Superior temporal gyrus (tissue), 1 donor: ENCODE measurements around the gene DRD3.

ENCODE experiments used
- DNase-seq: peaks from one replicate; pipeline ENCODE4 v3.0.0-alpha.2; 2016; ENCODE audit errors: extremely low spot score

Gene DRD3

DNA sequence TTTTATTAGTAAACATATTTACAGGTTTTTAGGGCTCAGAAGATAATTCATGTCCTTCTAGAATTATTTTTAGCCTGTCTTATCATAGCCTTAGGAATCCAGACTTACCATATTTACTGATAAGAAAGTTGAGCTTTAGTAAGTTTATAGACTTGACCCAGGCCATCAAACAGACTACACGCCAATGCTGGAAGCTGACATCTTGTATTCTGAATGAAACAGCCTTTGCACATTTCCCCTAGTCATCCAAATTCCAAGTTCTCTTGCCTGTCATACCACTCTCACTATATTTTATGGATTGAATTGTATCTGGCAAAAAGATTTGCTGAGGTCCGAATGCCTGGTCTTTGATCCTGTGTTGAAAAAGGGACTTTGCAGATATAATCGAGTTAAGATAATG is 58.6 kb downstream of the DRD3 start:
- DNase-seq = no peak

GRCh38 chr3:114119776-114120175 is 59.1 kb downstream of the DRD3 start:
- DNase-seq = no peak

DNA sequence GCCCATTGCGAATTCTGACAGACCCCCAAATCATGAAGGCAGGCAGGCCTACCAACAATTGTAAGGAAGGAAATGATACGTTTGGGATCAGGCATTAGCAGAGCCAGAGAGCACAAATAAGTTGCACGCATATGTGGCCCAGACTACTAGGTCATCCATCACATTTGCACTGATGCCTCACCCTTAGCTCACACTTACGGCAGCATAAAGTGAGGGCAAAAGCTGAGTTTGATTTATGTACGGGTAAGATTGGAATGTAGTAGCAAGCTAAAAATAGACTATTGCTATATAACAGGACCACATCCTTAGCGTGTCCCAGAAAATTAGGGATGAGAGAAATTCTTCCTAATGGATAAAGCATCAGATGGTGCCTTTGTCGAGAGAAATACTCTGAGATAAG is 63.7 kb downstream of the DRD3 start:
- DNase-seq = no peak

- no peak for DNase-seq
Observed at GRCh38 chr3:114114719-114115118, 64.1 kb downstream of the DRD3 start.

DNA sequence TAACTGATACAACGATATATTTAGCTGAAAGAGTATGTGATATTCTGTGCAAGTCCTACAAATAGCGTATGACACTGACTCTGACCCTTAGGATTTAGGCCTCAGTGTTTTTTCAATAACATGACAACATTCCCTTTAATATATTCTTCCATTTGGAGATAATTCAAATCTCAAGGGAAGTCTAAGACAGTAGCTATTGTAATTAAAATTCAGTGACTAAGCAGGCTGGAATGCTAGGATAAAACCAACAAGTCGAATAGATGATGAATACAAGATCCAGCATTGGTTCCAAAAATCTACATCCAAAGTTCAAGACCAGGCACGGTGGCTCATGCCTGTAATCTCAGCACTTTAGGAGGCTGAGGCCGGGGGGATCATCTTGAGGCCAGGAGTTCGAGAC is 66.2 kb downstream of the DRD3 start:
- no peak for DNase-seq

DNA sequence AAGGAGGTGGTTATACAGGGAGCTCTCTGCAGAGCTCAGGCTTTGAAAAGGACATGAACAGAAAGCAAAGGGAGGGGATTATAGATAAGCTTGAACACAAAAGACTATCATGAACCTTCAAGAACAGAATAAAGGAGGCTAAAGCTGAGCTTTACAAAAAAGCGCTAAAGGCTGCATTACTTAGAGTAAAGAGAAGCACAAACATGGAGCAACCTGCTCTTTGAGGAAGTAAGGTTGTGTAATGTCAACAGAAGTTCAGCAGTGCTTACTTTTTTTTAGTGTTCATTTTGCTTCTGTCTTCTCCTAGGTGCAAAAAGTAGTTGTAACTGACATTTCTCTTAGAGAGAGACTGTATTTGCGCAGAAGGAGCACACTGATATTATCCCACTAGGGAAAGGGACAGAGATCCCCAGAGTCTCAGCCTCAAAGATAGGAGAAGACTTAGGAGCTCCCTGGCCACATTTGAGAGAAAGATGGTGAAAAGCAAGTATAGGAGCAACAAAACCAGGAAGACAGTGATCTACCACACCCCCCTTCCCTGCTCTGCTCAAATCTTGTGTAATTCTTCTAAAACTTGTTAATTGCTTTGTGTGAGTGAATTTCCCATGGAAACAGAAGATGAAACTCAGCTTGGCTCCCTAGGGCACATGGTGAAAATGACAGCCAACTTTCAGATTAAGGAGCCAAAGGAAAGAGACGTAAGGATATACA is 67.6 kb downstream of the DRD3 start:
- DNase-seq = no peak

DNA sequence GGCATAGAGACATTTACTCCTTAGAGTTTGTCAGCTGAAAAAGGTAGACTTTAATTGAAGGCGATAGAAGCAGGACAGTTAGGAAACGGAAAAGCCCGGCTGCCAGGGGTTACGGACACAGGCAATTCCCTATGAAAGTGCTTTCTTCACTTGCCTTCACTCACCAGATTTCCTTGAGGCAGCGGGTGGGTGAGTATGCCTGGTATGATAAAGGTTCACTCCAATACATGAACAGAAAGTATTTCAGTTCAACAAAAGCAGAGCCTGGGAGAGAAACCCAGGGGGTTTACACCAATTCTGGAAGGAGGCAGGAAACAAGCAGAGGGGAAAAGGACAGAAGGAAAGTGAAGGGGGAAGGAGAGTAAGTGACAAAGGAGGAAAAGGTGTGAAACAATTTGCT is 68.4 kb downstream of the DRD3 start:
- no peak for DNase-seq

- no peak for DNase-seq
Observed at GRCh38 chr3:114108137-114108536, 70.7 kb downstream of the DRD3 start.

DNA sequence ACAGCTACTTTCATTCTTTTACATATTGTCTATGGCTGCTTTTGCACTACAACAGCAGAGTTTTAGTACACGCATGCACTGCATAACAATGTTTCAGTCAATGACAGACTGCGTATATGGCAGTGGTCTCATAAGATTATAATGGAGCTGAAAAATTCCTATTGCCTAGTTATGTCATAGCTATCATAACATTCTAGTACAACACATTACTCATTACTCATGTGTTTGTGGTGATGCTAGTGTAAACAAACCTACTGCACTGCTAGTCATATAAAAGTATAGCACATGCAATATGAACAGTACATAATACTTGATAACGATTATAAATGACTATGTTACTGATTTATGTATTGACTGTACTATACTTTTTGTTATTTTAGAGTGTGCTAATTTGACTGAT is 74.4 kb downstream of the DRD3 start:
- DNase-seq = no peak

DNA sequence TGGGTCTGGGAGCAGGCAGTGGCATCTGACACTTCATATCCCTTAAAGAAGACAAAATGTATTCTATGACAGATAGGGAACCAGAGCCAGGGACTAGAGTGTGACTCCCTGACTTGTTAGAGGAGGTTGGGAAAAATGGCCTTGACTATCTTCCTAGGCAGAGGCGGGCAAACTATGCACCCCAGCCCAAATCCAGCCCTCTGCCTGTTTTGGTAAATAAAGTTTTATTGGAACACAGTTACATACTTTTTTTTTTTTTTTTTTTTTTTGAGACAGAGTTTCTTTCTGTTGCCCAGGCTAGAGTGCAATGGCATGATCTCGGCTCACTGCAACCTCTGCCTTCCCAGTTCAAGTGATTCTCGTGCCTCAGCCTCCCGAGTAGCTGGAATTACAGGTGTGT is 75.0 kb downstream of the DRD3 start:
- no peak for DNase-seq

GRCh38 chr3:114103181-114103580 is 75.7 kb downstream of the DRD3 start:
- no peak for DNase-seq

GRCh38 chr3:114101101-114101500 is 77.8 kb downstream of the DRD3 start:
- no peak for DNase-seq

DNA sequence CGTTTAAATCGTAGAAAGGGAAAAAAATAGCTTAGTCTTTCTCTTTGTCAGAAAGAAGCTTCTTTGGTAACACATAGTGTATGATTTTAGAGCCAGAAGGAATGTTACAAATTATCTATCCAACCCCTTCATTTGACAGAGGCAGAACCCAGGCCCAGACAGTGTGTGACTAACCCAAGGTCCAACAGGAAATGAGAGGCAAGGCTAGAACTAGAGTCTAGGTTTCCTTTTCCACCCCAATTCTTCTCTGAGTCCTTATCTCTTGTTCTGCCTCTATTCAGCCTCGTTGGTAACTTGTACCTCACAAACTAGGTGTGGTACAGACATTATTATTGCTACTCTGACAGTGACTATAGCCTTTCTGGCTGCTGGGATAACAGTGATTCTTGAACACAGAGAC is 83.1 kb downstream of the DRD3 start:
- DNase-seq = no peak

DNA sequence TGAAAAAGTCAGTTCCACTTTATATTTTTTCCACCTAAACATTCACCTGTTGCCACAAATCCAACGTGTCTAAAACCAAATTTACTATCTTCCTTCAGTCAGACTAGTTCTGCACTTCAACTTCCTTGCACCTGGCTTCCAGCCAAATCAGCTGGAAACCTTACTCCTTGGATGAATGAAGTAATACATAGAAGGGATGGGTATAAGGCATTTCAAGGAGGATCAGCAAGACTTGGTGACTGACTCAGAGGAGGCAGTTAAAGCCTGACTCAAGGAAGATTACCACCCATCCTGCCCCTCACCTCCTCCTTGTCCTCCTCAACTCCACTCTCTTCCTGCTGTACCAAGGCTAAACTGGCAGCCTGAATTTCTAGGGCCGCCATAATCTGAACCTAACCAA is 85.3 kb downstream of the DRD3 start:
- no peak for DNase-seq

DNA sequence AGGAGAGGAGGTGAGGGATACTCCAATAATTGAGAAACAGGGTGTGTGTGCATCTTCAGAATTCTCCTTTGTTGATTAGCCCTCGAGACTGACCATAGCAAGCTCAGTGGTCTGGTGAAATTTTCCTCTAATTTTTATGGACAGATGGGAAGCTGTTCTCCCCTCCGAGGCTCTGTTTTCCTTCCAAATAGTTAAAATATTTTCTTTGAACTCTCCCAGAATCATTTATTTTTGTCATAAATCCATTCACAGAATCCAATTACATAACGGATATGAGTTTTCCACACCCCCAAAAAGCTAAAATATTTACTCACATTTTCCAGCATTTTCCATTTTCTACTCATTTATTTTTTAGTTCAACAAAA is 85.9 kb downstream of the DRD3 start:
- DNase-seq = no peak

DNA sequence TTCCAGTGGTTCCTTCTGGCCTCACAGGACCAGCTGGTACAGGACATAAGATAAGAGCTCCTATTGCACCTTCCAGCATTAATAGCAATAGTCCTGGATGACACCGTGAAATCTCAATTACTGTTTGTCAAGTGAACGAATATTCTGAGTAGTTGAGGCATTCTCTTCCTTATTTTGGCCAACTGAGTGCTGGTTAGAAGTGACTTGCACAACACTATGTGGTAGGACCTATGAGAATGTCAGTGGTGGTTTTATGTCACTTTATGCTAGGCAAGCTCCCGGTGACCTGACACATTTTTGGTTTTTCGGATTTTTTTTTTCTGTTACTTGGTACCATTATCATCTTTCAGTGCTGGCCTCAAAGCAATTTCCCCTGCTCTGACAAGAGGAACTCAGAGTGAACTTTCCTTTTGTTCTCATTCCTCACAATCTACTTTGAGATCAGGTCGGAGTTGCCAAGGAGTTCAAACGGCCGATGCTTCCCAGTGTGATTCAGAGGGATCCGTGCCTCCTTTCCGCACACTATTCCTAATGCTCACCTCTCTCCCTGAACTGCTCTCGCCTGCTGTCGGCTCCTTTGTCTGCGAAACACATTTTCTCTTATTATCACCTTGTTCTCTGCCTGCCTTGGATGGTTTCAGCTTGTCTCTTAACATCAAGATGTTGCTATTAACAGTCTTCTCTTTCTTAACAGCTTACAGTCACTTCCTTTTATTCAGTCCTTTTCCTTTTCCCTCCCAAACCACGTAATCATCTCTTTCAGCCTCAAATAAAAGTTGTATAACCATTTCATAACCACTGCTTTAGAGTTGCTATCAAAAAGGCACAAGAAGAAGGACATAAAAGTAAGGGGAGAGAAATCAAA is 86.5 kb downstream of the DRD3 start:
- no peak for DNase-seq

GRCh38 chr3:114089675-114090074 is 89.2 kb downstream of the DRD3 start:
- DNase-seq = no peak

GRCh38 chr3:114086356-114086755 is 92.5 kb downstream of the DRD3 start:
- DNase-seq = no peak

DNA sequence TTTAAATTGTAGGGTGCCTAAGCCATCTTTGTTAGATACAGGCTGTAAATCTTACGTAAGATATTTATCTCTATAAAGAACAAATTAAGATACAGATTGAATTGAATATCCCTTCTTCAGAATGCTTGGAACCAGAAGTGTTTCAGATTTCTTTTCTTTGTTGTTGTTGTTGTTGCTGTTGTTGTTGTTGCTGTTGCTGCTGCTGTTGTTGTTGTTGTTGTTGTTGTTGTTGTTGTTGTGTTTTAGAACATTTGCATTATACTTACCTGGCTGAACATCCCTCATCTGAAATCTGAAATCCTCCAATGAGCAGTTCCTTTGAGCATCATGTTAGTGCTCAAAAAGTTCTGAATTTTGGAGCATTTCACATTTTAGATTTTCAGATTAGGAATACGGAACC is 95.7 kb downstream of the DRD3 start:
- no peak for DNase-seq

DNA sequence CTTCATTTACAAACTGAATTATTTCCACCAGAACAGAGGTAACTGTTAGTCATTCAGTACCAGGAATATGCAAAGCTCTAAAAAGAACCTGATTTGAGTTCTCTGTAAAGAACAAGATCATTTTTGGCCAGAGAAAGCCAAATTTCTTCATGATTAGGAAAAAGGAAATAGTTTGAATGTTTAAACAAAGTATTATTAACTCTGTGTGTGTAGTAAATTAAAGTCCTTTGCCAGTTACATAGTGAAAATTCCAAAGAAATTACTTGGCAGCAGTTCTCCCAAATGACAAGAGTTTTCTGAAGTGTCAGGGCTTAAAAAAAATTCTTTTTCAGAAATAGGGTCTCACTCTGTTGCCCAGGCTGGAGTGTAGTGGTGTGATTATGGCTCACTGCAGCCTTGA is 97.8 kb downstream of the DRD3 start:
- no peak for DNase-seq

GRCh38 chr3:114080201-114080600 is 98.7 kb downstream of the DRD3 start:
- no peak for DNase-seq

GRCh38 chr3:114079761-114080160 is 99.1 kb downstream of the DRD3 start:
- DNase-seq = no peak

GRCh38 chr3:114078126-114078525 is 100.7 kb downstream of the DRD3 start:
- DNase-seq = no peak
